ENCODE results near the gene C6orf89. TPM values are rescaled to one million over a fixed set of nuclear protein-coding genes. Genes with fewer than 3 reads are reported as not detected.

The C6orf89 gene
- total and polyA plus RNA-seq, 10 donors = 5.7 to 49.8 (median 34.7) TPM

DNA sequence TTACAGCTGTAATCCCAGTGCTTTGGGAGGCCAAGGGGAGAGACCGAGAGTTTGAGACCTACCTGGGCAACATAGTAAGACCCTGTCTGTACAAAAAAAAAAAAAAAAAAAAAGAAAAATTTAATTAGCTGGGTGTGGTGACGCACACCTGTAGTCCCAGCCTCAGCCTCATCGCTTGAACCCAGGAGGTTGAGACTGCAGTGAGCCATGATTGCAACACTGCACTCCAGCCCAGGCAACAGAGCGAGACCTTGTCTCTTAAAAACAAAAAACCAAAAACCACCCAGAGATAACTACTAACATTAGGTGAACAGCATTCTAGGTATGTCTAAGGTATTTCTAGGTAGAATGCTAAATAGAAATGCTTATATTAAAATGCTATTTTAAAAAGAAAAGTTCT lies 47.8 kb downstream of the C6orf89 start:
- TF ChIP-seq, protein P1, sequence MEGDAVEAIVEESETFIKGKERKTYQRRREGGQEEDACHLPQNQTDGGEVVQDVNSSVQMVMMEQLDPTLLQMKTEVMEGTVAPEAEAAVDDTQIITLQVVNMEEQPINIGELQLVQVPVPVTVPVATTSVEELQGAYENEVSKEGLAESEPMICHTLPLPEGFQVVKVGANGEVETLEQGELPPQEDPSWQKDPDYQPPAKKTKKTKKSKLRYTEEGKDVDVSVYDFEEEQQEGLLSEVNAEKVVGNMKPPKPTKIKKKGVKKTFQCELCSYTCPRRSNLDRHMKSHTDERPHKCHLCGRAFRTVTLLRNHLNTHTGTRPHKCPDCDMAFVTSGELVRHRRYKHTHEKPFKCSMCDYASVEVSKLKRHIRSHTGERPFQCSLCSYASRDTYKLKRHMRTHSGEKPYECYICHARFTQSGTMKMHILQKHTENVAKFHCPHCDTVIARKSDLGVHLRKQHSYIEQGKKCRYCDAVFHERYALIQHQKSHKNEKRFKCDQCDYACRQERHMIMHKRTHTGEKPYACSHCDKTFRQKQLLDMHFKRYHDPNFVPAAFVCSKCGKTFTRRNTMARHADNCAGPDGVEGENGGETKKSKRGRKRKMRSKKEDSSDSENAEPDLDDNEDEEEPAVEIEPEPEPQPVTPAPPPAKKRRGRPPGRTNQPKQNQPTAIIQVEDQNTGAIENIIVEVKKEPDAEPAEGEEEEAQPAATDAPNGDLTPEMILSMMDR (IDR thresholded peaks at IDR 0.05 in 8 of 11, conservative IDR thresholded peaks at IDR 0.05 in 3 of 11) = no peak
- no peak for TF ChIP-seq POLR2A (IDR thresholded peaks at IDR 0.05)
- TF ChIP-seq POLR2AphosphoS5 (IDR thresholded peaks at IDR 0.05) = no peak
- H3K4me3 ChIP-seq = no peak overlapping the region
- H3K9me3 ChIP-seq = no peaks in the 10 kb centered on the region
- peaks cover 0 to 9% (median 0%) of the 10 kb centered on the region in 6 donors for H3K36me3 ChIP-seq
- H3K4me1 ChIP-seq = peaks cover 0 to 10% (median 0%) of the 10 kb centered on the region in 6 donors
- intact Hi-C loops (cut with DNase I; ENCODE audit: low total_unique reads) = no loop called here
- no peaks in the 10 kb centered on the region for H3K27me3 ChIP-seq (replicated peaks in 1 of 7)
- no peak for DNase-seq
- no peak overlapping the region for H3K27ac ChIP-seq
- 81 to 99% (median 95%) methylated on average over 4 of the region's 4 CpGs for WGBS, 5 donors

DNA sequence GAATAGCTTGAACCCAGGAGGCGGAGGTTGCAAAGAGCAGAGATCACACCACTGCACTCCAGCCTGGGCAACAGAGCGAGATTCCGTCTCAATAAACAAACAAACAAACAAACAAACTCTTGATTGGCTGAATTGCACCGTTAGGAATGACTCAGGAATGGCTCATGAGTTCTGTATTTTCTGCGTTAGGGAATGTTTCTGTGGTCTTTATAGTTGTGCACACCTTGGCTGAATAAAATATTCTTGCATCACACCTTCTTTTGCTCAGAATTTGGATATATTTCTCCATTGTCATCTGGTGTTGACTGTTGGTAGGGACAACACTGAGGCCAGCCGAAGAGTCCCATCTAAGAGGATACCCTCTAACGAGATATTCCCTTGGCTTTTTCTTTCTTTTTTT lies 49.1 kb downstream of the C6orf89 start:
- intact Hi-C loops (cut with DNase I; ENCODE audit: low total_unique reads) = no loop called here
- Histone ChIP-seq H3K27me3 (replicated peaks in 1 of 7) (no peaks in the 10 kb centered on the region), H3K4me3 (no peak overlapping the region), H3K27ac (no peak overlapping the region), H3K36me3 (no peaks in the 10 kb centered on the region), H3K4me1 (peaks cover 0 to under 1% (median 0%) of the 10 kb centered on the region in 6 donors), H3K9me3 (no peaks in the 10 kb centered on the region)
- TF ChIP-seq POLR2A (IDR thresholded peaks at IDR 0.05) = no peak
- TF ChIP-seq, protein P1 (IDR thresholded peaks at IDR 0.05 in 8 of 11, conservative IDR thresholded peaks at IDR 0.05 in 3 of 11) = no peak
- no peak for TF ChIP-seq POLR2AphosphoS5 (IDR thresholded peaks at IDR 0.05)
- WGBS, 5 donors = 87 to 93% (median 92%) methylated on average over 7 of the region's 7 CpGs
- DNase-seq = no peak

DNA sequence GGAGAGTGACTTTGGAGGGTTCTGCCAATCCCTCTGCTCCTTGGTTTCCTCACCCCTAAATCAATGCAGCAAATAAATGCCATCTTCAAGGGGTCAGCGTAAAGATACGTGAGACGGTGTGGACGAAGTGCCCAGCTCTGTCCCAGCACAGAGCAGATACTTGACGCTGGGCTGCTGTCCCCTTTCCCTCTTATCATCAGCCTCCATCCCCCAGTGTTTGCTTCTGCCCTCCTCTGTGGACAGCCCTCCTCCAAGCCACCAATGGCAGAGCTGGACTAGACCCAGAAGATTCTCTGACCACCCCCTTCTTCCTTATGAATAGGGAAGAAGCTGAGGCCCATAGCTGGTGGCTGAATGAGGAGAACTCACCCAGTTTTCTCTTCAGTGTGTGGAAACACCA lies 51.1 kb downstream of the C6orf89 start:
- no peaks in the 10 kb centered on the region for H3K4me1 ChIP-seq
- intact Hi-C loops (cut with DNase I; ENCODE audit: low total_unique reads) = no loop called here

DNA sequence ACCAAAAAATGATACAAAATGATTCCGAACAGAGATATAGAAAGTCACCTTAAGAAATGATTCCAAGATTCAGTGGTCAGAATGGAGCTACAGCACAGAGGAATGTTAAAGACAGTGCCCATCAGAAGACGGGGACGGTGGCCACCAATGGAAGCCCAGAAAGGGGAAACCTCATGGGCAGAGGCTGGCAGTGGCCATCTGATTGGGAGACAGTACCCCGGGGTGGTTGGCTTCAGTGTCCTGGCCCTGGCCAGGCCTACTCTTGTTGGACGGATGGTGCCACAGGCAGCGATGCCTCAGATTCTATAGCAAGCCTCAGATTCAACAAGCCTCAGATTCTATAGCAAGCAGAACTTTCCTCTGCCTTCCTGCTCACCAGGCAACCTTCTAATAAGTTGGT lies 52.1 kb downstream of the C6orf89 start:
- 90 to 98% (median 93%) methylated on average over 6 of the region's 6 CpGs for WGBS, 5 donors
- no peak for DNase-seq
- Histone ChIP-seq H3K9me3 (no peaks in the 10 kb centered on the region), H3K27me3 (replicated peaks in 1 of 7) (no peaks in the 10 kb centered on the region), H3K36me3 (no peaks in the 10 kb centered on the region), H3K4me3 (no peak overlapping the region), H3K27ac (no peak overlapping the region), H3K4me1 (no peaks in the 10 kb centered on the region)
- TF ChIP-seq POLR2AphosphoS5 (IDR thresholded peaks at IDR 0.05) (no peak), POLR2A (IDR thresholded peaks at IDR 0.05) (no peak)
- TF ChIP-seq, protein P1 (IDR thresholded peaks at IDR 0.05 in 8 of 11, conservative IDR thresholded peaks at IDR 0.05 in 3 of 11) = no peak
- intact Hi-C loops (cut with DNase I; ENCODE audit: low total_unique reads) = no loop called here

More for the DNA sequence above, 51.1 kb downstream of the C6orf89 start:
- Histone ChIP-seq H3K9me3 (no peaks in the 10 kb centered on the region), H3K4me3 (no peak overlapping the region), H3K27ac (no peak overlapping the region), H3K36me3 (no peaks in the 10 kb centered on the region), H3K27me3 (replicated peaks in 1 of 7) (no peaks in the 10 kb centered on the region)
- no peak for DNase-seq
- WGBS, 5 donors = 92 to 99% (median 93%) methylated on average over 5 of the region's 5 CpGs
- TF ChIP-seq POLR2AphosphoS5 (IDR thresholded peaks at IDR 0.05) (no peak), POLR2A (IDR thresholded peaks at IDR 0.05) (no peak)
- TF ChIP-seq, protein P1 (IDR thresholded peaks at IDR 0.05 in 8 of 11, conservative IDR thresholded peaks at IDR 0.05 in 3 of 11) = no peak
